Vagina (tissue), 2 donors: ENCODE data around the gene BEAN1.

ENCODE experiments used
- POLR2A ChIP-seq, 2 donors: fragments of 450-650 bp; IDR thresholded peaks; one replicate each; pipeline ENCODE4 v1.6.1; 2017; ENCODE audit warnings: antibody characterized with exemption in 2 of 2, mild to moderate bottlenecking in 2 of 2, moderate library complexity in 2 of 2
- POLR2AphosphoS5 ChIP-seq, 2 donors: sonication (generic); formaldehyde crosslinking; IDR thresholded peaks; one replicate each; pipeline ENCODE4 v1.9.0; 2017; ENCODE audit warnings: antibody characterized with exemption in 2 of 2, mild to moderate bottlenecking in 2 of 2, low read depth in 1 of 2; ENCODE audit not compliant: insufficient read depth in 1 of 2

DNA sequence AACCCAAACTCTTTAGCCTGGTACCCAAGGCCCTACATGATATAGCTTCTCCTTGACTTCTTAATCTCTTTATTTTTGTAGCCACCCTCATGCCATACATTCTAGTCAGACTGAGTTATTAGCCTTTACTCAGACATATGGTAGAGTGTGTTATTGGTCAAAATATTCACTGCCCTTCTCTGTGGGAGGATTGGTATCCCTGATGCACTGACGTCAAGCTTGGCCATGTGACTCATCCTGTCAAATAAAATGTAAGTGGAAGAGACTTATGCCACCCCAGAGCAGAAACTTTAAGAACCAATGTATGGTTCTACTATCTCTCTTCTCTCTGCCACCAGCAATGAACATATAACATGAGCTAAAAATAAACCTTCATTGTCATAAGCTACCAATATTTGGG lies 12.2 kb upstream of the BEAN1 start:
- TF ChIP-seq POLR2AphosphoS5 (IDR thresholded peaks at IDR 0.05; ENCODE audit: insufficient read depth in 1 of 2, low read depth in 1 of 2), result no peak
- TF ChIP-seq POLR2A (IDR thresholded peaks at IDR 0.05), result no peak
